ENCODE measurements around the gene GOSR2. TPM values are rescaled to one million over a fixed set of nuclear protein-coding genes. Genes with fewer than 3 reads are reported as not detected.

Gene GOSR2
- total and polyA plus RNA-seq, 2 of the 4 experiments (the other 2 are of a cell fraction): 63.4 to 75.6 TPM

GRCh38 chr17:46898364-46898763, 24.6 kb upstream of the GOSR2 start:
- no peak overlapping the region for H3K23ac ChIP-seq (ENCODE audit: low read depth, low read length)
- no CpG with 5 or more reads among the region's 2 CpGs for WGBS, 2 experiments (ENCODE audit: extremely low coverage in 2 of 2, insufficient read length in 1 of 2)
- no peaks in the 10 kb centered on the region for H3K36me3 ChIP-seq (ENCODE audit: control insufficient read depth, insufficient read depth, low read length)
- TF ChIP-seq RAD21 (IDR thresholded peaks at IDR 0.05; ENCODE audit: low read length) (no peak), CHD1 (IDR thresholded peaks at IDR 0.05; ENCODE audit: low read depth, low read length) (no peak), USF2 (IDR thresholded peaks at IDR 0.05; ENCODE audit: low read depth, low read length) (no peak), ELK1 (IDR thresholded peaks at IDR 0.05; ENCODE audit: borderline replicate concordance, low read depth, low read length) (no peak), RCOR1 (IDR thresholded peaks at IDR 0.05; ENCODE audit: insufficient replicate concordance, low read length) (no peak), POLR2A (IDR thresholded peaks at IDR 0.05; ENCODE audit: low read depth, low read length) (no peak), MAZ (IDR thresholded peaks at IDR 0.05; ENCODE audit: borderline replicate concordance, low read depth, low read length) (no peak), FOS (IDR thresholded peaks at IDR 0.05; ENCODE audit: low read depth, low read length) (no peak), NFE2L2 (IDR thresholded peaks at IDR 0.05; ENCODE audit: low read depth, low read length) (no peak), BHLHE40 (IDR thresholded peaks at IDR 0.05; ENCODE audit: low read depth, low read length) (no peak), RFX5 (IDR thresholded peaks at IDR 0.05; ENCODE audit: low read depth, low read length) (no peak), CTCF (conservative IDR thresholded peaks at IDR 0.05; ENCODE audit: low read depth, low read length) (no peak), MXI1 (IDR thresholded peaks at IDR 0.05; ENCODE audit: borderline replicate concordance, low read depth, low read length) (no peak), SMC3 (IDR thresholded peaks at IDR 0.05; ENCODE audit: low read depth, low read length) (no peak), MAFK (IDR thresholded peaks at IDR 0.05; ENCODE audit: low read depth, low read length) (no peak), CEBPB (IDR thresholded peaks at IDR 0.05; ENCODE audit: low read depth, low read length) (no peak)
- no peak overlapping the region for H2BK15ac ChIP-seq (ENCODE audit: low read depth, low read length)
- dilution Hi-C loops (cut with HindIII; ENCODE audit: low sequenced_read_pairs, unreplicated experiment): no loop called here
- H4K8ac ChIP-seq (ENCODE audit: low read depth in 2 of 2, low read length in 2 of 2): no peak overlapping the region
- H4K91ac ChIP-seq (ENCODE audit: insufficient read depth, low read depth, low read length): no peak overlapping the region
- no peaks in the 10 kb centered on the region for H3K9me1 ChIP-seq (ENCODE audit: insufficient read depth, low read length)
- no peaks in the 10 kb centered on the region for H3K4me1 ChIP-seq (ENCODE audit: control insufficient read depth, insufficient read depth, low read length)
- no peak overlapping the region for H2AK5ac ChIP-seq (ENCODE audit: low read depth, low read length)
- no peak overlapping the region for H2BK5ac ChIP-seq (ENCODE audit: low read depth, low read length, poor library complexity, severe bottlenecking)
- peaks cover 3% of the 10 kb centered on the region; the same call in 1 of the 2 replicates for H3K9me3 ChIP-seq (ENCODE audit: control insufficient read depth, insufficient read depth, low read length)
- no peak overlapping the region for H2BK120ac ChIP-seq (ENCODE audit: low read depth, low read length)
- BruUV-seq (replicated peaks): no TSS peak
- no peak overlapping the region for H3K18ac ChIP-seq (ENCODE audit: low read depth, low read length)
- intact Hi-C loops (cut with micrococcal nuclease): no loop called here
- H2AK9ac ChIP-seq (replicated peaks; ENCODE audit: low read depth, low read length, poor library complexity): no peak overlapping the region
- no peak overlapping the region for H3K27ac ChIP-seq (ENCODE audit: insufficient read depth, low read length)
- ChIA-PET CTCF (no interaction called here), POLR2A (ENCODE audit: unreplicated experiment) (no interaction called here)
- no peak overlapping the region for H3K4me3 ChIP-seq (ENCODE audit: insufficient read depth, low read depth, low read length)
- no peak overlapping the region for H3K56ac ChIP-seq (ENCODE audit: extremely low read depth, insufficient read depth, low read length)
- H4K5ac ChIP-seq (ENCODE audit: low read depth, low read length): no peak overlapping the region
- H3K9ac ChIP-seq (ENCODE audit: low read depth, low read length): no peak overlapping the region
- H3K27me3 ChIP-seq (ENCODE audit: control insufficient read depth, insufficient read depth, low read length): peaks cover 49% of the 10 kb centered on the region
- H3K4me2 ChIP-seq (ENCODE audit: low read depth, low read length): no peak overlapping the region
- H3K14ac ChIP-seq (replicated peaks; ENCODE audit: low read depth, low read length): no peak overlapping the region
- no peak overlapping the region for H2AFZ ChIP-seq (replicated peaks; ENCODE audit: low read length, poor library complexity)
- DNase-seq: no peak
- no peak overlapping the region for H3K4ac ChIP-seq (ENCODE audit: low read depth, low read length)
- no peaks in the 10 kb centered on the region for H4K20me1 ChIP-seq (ENCODE audit: insufficient read depth, low read length)
- H3K79me1 ChIP-seq (ENCODE audit: low read depth in 1 of 2, low read length in 2 of 2): no peaks in the 10 kb centered on the region
- in situ Hi-C loops (cut with MboI; ENCODE audit: low sequenced_read_pairs): no loop called here
- ATAC-seq (ENCODE audit: low read depth): no peak
- no peak overlapping the region for H2BK20ac ChIP-seq (ENCODE audit: low read depth, low read length)
